ENCODE measurements around the gene LRRC40.
A peak's percentile ranks its signal among the peaks of the same experiment; 100 is the strongest.

LRRC40 gene

GRCh38 chr1:70205434-70206118, at the start of gene LRRC40:
Gene LRRC40 (minus strand): TSS chr1:70205579. CDS start chr1:70205540, 39 bp downstream.
- Histone ChIP-seq H4K20me1 (peaks cover 64% of the 10 kb centered on the region), H3K27ac (peak within 1 kb of the TSS; percentile 87), H3K4me2 (peak within 1 kb of the TSS; percentile 93), H3K9ac (peak within 1 kb of the TSS; percentile 93), H3K36me3 (peaks cover 16% of the 10 kb centered on the region), H3K9me3 (no peaks in the 10 kb centered on the region), H3K27me3 (no peaks in the 10 kb centered on the region), H3K4me1 (peaks cover 43% of the 10 kb centered on the region), H3K4me3 (peak within 1 kb of the TSS; percentile 90)
- TF ChIP-seq Cebpa-rat (IDR thresholded peaks at IDR 0.05): no peak

- Histone ChIP-seq H3K36me3 (peaks cover 95% of the 10 kb centered on the region), H3K4me3 (no peak overlapping the region), H3K9me3 (no peaks in the 10 kb centered on the region), H3K4me2 (no peak overlapping the region), H3K4me1 (no peaks in the 10 kb centered on the region), H3K9ac (no peak overlapping the region), H3K27ac (no peak overlapping the region), H4K20me1 (peaks cover 86% of the 10 kb centered on the region), H3K27me3 (no peaks in the 10 kb centered on the region)
- TF ChIP-seq Cebpa-rat (IDR thresholded peaks at IDR 0.05): no peak
Measured at GRCh38 chr1:70248729-70249128, 43.4 kb upstream of the LRRC40 start.

DNA sequence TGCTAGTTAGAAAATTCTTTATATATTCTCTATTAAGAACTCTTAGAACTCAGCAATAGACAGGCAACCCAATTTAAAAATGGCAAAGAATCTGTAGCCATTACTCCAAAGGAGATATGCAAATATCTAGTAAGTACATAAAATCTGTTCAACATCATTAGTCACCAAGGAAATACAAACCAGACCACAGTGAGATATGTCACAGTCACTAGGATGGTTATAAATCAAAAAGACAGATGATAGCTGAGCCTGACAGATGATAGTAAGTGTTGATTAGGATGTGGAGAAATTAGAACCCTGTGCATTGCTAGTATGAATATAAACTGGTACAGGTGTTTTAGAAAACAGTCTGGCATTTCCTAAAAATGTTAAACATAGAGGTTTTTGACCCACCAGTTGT, 42.4 kb upstream of the LRRC40 start:
- Histone ChIP-seq H3K4me3 (no peak overlapping the region), H3K4me2 (no peak overlapping the region), H3K27ac (no peak overlapping the region), H3K9me3 (no peaks in the 10 kb centered on the region), H3K9ac (no peak overlapping the region), H4K20me1 (peaks cover 96% of the 10 kb centered on the region), H3K36me3 (peaks cover 97% of the 10 kb centered on the region), H3K4me1 (no peaks in the 10 kb centered on the region), H3K27me3 (no peaks in the 10 kb centered on the region)
- TF ChIP-seq Cebpa-rat (IDR thresholded peaks at IDR 0.05): no peak

DNA sequence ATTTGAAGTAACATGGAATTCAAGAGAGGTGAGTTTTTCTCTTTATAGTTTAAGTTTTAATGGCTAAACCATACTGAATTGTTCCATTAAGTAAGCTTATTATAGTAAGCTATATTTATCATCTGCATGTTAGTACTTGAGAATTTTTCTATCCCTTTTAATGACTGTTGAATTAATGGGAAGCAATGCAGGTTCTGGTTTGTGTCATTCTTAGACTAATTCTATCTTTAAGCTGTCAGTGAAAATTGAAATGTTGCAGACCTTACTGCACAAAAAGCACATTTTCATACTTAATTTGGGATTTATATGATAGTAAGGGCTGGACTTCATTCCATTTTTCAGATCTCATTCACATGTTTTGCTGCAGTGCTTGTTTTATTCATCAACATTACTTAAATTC, 41.7 kb upstream of the LRRC40 start:
- Histone ChIP-seq H4K20me1 (peaks cover 100% of the 10 kb centered on the region), H3K36me3 (peaks cover 100% of the 10 kb centered on the region), H3K4me1 (no peaks in the 10 kb centered on the region), H3K9ac (no peak overlapping the region), H3K27me3 (no peaks in the 10 kb centered on the region), H3K4me2 (no peak overlapping the region), H3K9me3 (no peaks in the 10 kb centered on the region), H3K4me3 (no peak overlapping the region), H3K27ac (no peak overlapping the region)
- TF ChIP-seq Cebpa-rat (IDR thresholded peaks at IDR 0.05): no peak

- H4K20me1 ChIP-seq: peaks cover 98% of the 10 kb centered on the region
- H3K9ac ChIP-seq: no peak overlapping the region
- TF ChIP-seq Cebpa-rat (IDR thresholded peaks at IDR 0.05): no peak
- no peak overlapping the region for H3K4me3 ChIP-seq
- H3K27me3 ChIP-seq: no peaks in the 10 kb centered on the region
- no peak overlapping the region for H3K4me2 ChIP-seq
- H3K36me3 ChIP-seq: peaks cover 98% of the 10 kb centered on the region
- H3K27ac ChIP-seq: no peak overlapping the region
- H3K9me3 ChIP-seq: no peaks in the 10 kb centered on the region
- no peaks in the 10 kb centered on the region for H3K4me1 ChIP-seq
Measured at GRCh38 chr1:70239940-70240339, 34.6 kb upstream of the LRRC40 start.

DNA sequence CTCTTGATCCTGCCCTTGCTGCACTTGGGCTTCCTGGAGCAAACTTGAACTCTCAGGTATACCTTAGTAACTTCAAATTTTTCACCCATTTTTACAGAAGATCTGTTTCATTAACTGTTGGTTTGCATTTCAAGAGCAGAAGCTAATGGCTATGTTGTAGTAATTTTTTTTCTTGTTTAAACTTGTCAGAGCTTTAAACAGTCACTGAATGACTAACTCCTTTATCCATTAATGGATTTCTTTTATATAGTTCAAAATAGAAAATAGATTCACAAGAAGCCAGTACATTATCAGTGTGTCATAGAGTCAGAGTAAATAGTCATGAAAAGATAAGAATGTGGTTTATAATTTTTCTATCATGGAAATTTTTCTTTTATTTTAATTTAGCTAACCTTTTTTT, 29.4 kb upstream of the LRRC40 start:
- peaks cover 95% of the 10 kb centered on the region for H3K36me3 ChIP-seq
- peaks cover 98% of the 10 kb centered on the region for H4K20me1 ChIP-seq
- H3K4me3 ChIP-seq: no peak overlapping the region
- H3K9ac ChIP-seq: no peak overlapping the region
- H3K4me1 ChIP-seq: no peaks in the 10 kb centered on the region
- no peaks in the 10 kb centered on the region for H3K9me3 ChIP-seq
- no peak for TF ChIP-seq Cebpa-rat (IDR thresholded peaks at IDR 0.05)
- H3K27ac ChIP-seq: no peak overlapping the region
- no peaks in the 10 kb centered on the region for H3K27me3 ChIP-seq
- H3K4me2 ChIP-seq: no peak overlapping the region

GRCh38 chr1:70231475-70231874, 26.1 kb upstream of the LRRC40 start:
- H3K9me3 ChIP-seq: no peaks in the 10 kb centered on the region
- TF ChIP-seq Cebpa-rat (IDR thresholded peaks at IDR 0.05): no peak
- H3K4me2 ChIP-seq: no peak overlapping the region
- H3K4me3 ChIP-seq: no peak overlapping the region
- H3K27me3 ChIP-seq: no peaks in the 10 kb centered on the region
- H3K27ac ChIP-seq: no peak overlapping the region
- H3K4me1 ChIP-seq: peaks cover 5% of the 10 kb centered on the region; the same call in 1 of the 2 replicates
- H4K20me1 ChIP-seq: peaks cover 98% of the 10 kb centered on the region
- H3K9ac ChIP-seq: no peak overlapping the region
- peaks cover 89% of the 10 kb centered on the region for H3K36me3 ChIP-seq

- H3K36me3 ChIP-seq: peaks cover 88% of the 10 kb centered on the region
Measured at GRCh38 chr1:70228670-70229069, 23.3 kb upstream of the LRRC40 start.

GRCh38 chr1:70227439-70227838, 22.1 kb upstream of the LRRC40 start:
- Histone ChIP-seq H3K9ac (no peak overlapping the region), H3K27me3 (no peaks in the 10 kb centered on the region), H3K36me3 (peaks cover 80% of the 10 kb centered on the region), H3K4me1 (peaks cover 22% of the 10 kb centered on the region), H3K4me2 (no peak overlapping the region), H3K27ac (no peak overlapping the region), H4K20me1 (peaks cover 100% of the 10 kb centered on the region), H3K4me3 (no peak overlapping the region), H3K9me3 (no peaks in the 10 kb centered on the region)
- TF ChIP-seq Cebpa-rat (IDR thresholded peaks at IDR 0.05): no peak

More at GRCh38 chr1:70228670-70229069, 23.3 kb upstream of the LRRC40 start:
- Histone ChIP-seq H3K4me1 (peaks cover 11% of the 10 kb centered on the region), H3K9ac (no peak overlapping the region), H3K27ac (no peak overlapping the region), H3K4me2 (no peak overlapping the region), H4K20me1 (peaks cover 100% of the 10 kb centered on the region), H3K27me3 (no peaks in the 10 kb centered on the region), H3K9me3 (no peaks in the 10 kb centered on the region), H3K4me3 (no peak overlapping the region)
- TF ChIP-seq Cebpa-rat (IDR thresholded peaks at IDR 0.05): no peak

DNA sequence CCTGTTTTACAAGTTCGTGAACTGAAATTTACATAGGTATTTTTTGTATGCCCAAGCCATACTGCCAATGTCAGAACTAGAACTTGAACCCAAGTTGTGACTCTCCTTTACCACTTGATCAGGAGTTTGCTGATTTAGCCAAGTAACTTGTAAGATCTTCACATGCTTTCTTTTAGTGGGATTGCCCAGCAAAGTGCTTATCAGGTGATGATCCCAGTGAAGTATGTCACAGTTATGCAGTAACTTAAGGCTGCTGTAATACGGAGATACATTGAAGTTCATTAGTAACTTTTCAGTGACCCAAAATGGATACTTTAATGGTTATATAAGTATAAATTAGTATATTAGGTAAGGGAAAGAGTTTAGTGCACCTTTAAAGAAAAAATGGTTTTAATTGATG, 19.6 kb upstream of the LRRC40 start:
- TF ChIP-seq Cebpa-rat (IDR thresholded peaks at IDR 0.05): no peak
- Histone ChIP-seq H3K27ac (no peak overlapping the region), H3K4me1 (peaks cover 32% of the 10 kb centered on the region), H3K4me2 (no peak overlapping the region), H3K9ac (no peak overlapping the region), H3K9me3 (no peaks in the 10 kb centered on the region), H3K27me3 (no peaks in the 10 kb centered on the region), H3K36me3 (peaks cover 57% of the 10 kb centered on the region), H3K4me3 (no peak overlapping the region), H4K20me1 (peaks cover 82% of the 10 kb centered on the region)

All from BLaER1 (cell line).